Liver (tissue), 9 donors: ENCODE measurements around the gene TMEM9B. TPM values are rescaled to one million over a fixed set of nuclear protein-coding genes. Genes with fewer than 3 reads are reported as not detected.

Experiments used
- DNase-seq: peaks from one replicate; pipeline ENCODE4 v3.0.0-alpha.2; 2017; ENCODE audit warnings: low spot score
- H3K27ac ChIP-seq, 2 donors: one replicate each; pipeline ENCODE4 v1.7.0; 2013; ENCODE audit warnings: inconsistent platforms in 2 of 2, low read length in 2 of 2, control low read depth in 1 of 2, low read depth in 1 of 2, mild to moderate bottlenecking in 1 of 2
- H3K27me3 ChIP-seq, 4 donors: one replicate each; pipeline versions ENCODE4 v1.6.1 to v1.7.0; 2013; ENCODE audit warnings: low read length in 3 of 4, inconsistent platforms in 1 of 4, mild to moderate bottlenecking in 1 of 4, moderate library complexity in 1 of 4; ENCODE audit not compliant: control insufficient read depth in 4 of 4, insufficient read depth in 4 of 4
- H3K36me3 ChIP-seq, 4 donors: one replicate each; pipeline versions ENCODE4 v1.6.1 to v1.7.0; 2013; ENCODE audit warnings: low read length in 3 of 4, mild to moderate bottlenecking in 3 of 4, low read depth in 1 of 4, moderate library complexity in 1 of 4; ENCODE audit not compliant: control insufficient read depth in 4 of 4, insufficient read depth in 3 of 4
- H3K4me1 ChIP-seq, 4 donors: one replicate each; pipeline versions ENCODE4 v1.6.1 to v1.7.0; 2013; ENCODE audit warnings: low read length in 3 of 4, mild to moderate bottlenecking in 3 of 4, moderate library complexity in 1 of 4; ENCODE audit not compliant: control insufficient read depth in 4 of 4, insufficient read depth in 4 of 4
- H3K4me3 ChIP-seq, 3 donors: one replicate each; pipeline versions ENCODE4 v1.6.1 to v1.7.0; 2013; ENCODE audit warnings: low read length in 3 of 3, control low read depth in 1 of 3, low read depth in 1 of 3, mild to moderate bottlenecking in 1 of 3
- H3K9ac ChIP-seq, 2 donors: one replicate each; pipeline ENCODE4 v1.7.0; 2013; ENCODE audit warnings: low read length in 2 of 2, mild to moderate bottlenecking in 2 of 2, moderate library complexity in 2 of 2, control low read depth in 1 of 2, low read depth in 1 of 2
- H3K9me3 ChIP-seq, 4 donors: one replicate each; pipeline versions ENCODE4 v1.6.1 to v1.7.0; 2013; ENCODE audit warnings: low read length in 3 of 4; ENCODE audit not compliant: control insufficient read depth in 4 of 4
- FOXA1 ChIP-seq: IDR thresholded peaks from 2 replicates; pipeline ENCODE4 v1.6.1; 2016; ENCODE audit warnings: antibody characterized with exemption
- GABPA ChIP-seq, 2 donors: IDR thresholded peaks in 1 of 2; conservative IDR thresholded peaks in 1 of 2; 2 replicates each; pipeline ENCODE4 v1.6.1; 2016; ENCODE audit warnings: antibody characterized with exemption in 2 of 2, mild to moderate bottlenecking in 1 of 2, moderate library complexity in 1 of 2
- HNF4A ChIP-seq, 2 donors: conservative IDR thresholded peaks; 2 replicates each; pipeline ENCODE4 v1.6.1; 2016; ENCODE audit warnings: antibody characterized with exemption in 2 of 2, mild to moderate bottlenecking in 2 of 2
- HNF4G ChIP-seq: IDR thresholded peaks from 2 replicates; pipeline ENCODE4 v1.6.1; 2016; ENCODE audit warnings: antibody characterized with exemption
- JUND ChIP-seq, 2 donors: IDR thresholded peaks; 2 replicates each; pipeline ENCODE4 v1.6.1; 2016; ENCODE audit warnings: antibody characterized with exemption in 2 of 2
- NR2F2 ChIP-seq: IDR thresholded peaks from 2 replicates; pipeline ENCODE4 v1.6.1; 2016; ENCODE audit warnings: antibody characterized with exemption
- RAD21 ChIP-seq, 2 donors: IDR thresholded peaks; 2 replicates each; pipeline ENCODE4 v1.6.1; 2016; ENCODE audit warnings: antibody characterized with exemption in 2 of 2, mild to moderate bottlenecking in 2 of 2
- RXRA ChIP-seq, 2 donors: IDR thresholded peaks; 2 replicates each; pipeline ENCODE4 v1.6.1; 2017 to 2018; ENCODE audit warnings: antibody characterized with exemption in 2 of 2, mild to moderate bottlenecking in 1 of 2
- SP1 ChIP-seq: IDR thresholded peaks from 2 replicates; pipeline ENCODE4 v1.6.1; 2018; ENCODE audit warnings: antibody characterized with exemption, mild to moderate bottlenecking
- TAF1 ChIP-seq: conservative IDR thresholded peaks from 2 replicates; pipeline ENCODE4 v1.6.1; 2016; ENCODE audit warnings: antibody characterized with exemption, mild to moderate bottlenecking
- ZBTB33 ChIP-seq: IDR thresholded peaks from 2 replicates; pipeline ENCODE4 v1.6.1; 2016; ENCODE audit warnings: antibody characterized with exemption
- WGBS: extraction: QIAGEN DNeasy Blood & Tissue Kit; methylation state at CpG from one replicate; pipeline ENCODE4 v1.1.7; 2013; 5-methylcytosine and 5-hydroxymethylcytosine counted together
- polyA plus RNA-seq, 2 donors: library from polyadenylated mRNA; stranded (reverse) in 1 of 2; unstranded in 1 of 2; fragments of 200-250 nt in 1 of 2; fragments of >200 nt in 1 of 2; fragmentation: Nextera tagmentation in 1 of 2; extraction: Ambion mirVana in 1 of 2; gene quantifications; one replicate each; pipeline versions ENCODE4 v1.2.1 to v1.2.3, GENCODE V29; 2013 to 2015
- total RNA-seq, 2 donors: library from RNA; depleted of rRNA; stranded (reverse); fragments of >200 nt; gene quantifications; one replicate each; pipeline ENCODE4 v1.2.3, GENCODE V29; 2014
- TF ChIP-seq, protein P1 (sequence below): IDR thresholded peaks from 2 replicates; pipeline ENCODE4 v1.6.1; 2016; ENCODE audit warnings: antibody characterized with exemption
- TF ChIP-seq, protein P2 (sequence below): IDR thresholded peaks from 2 replicates; pipeline ENCODE4 v1.6.1; 2016; ENCODE audit warnings: antibody characterized with exemption, mild to moderate bottlenecking
- TF ChIP-seq, protein P3 (sequence below): IDR thresholded peaks from 2 replicates; pipeline ENCODE4 v1.6.1; 2016; ENCODE audit warnings: antibody characterized with exemption
- donor health status: healthy.
- donor health status: healthy.
- donor health status: healthy.
- donor health status: healthy.
- donor health status: healthy.

TMEM9B gene
- total and polyA plus RNA-seq, 4 donors = 17.0 to 23.9 (median 19.5) TPM

- Histone ChIP-seq H3K27ac (no peak overlapping the region), H3K9me3 (no peaks in the 10 kb centered on the region), H3K9ac (no peak overlapping the region), H3K36me3 (no peaks in the 10 kb centered on the region), H3K4me1 (no peaks in the 10 kb centered on the region), H3K27me3 (no peaks in the 10 kb centered on the region), H3K4me3 (no peak overlapping the region)
- 95% methylated on average over 6 of the region's 6 CpGs for WGBS
- no peak for DNase-seq
- TF ChIP-seq RXRA (IDR thresholded peaks at IDR 0.05) (no peak), HNF4A (conservative IDR thresholded peaks at IDR 0.05) (no peak)
- TF ChIP-seq, protein P1, sequence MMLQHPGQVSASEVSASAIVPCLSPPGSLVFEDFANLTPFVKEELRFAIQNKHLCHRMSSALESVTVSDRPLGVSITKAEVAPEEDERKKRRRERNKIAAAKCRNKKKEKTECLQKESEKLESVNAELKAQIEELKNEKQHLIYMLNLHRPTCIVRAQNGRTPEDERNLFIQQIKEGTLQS = no peak
- TF ChIP-seq, protein P2, sequence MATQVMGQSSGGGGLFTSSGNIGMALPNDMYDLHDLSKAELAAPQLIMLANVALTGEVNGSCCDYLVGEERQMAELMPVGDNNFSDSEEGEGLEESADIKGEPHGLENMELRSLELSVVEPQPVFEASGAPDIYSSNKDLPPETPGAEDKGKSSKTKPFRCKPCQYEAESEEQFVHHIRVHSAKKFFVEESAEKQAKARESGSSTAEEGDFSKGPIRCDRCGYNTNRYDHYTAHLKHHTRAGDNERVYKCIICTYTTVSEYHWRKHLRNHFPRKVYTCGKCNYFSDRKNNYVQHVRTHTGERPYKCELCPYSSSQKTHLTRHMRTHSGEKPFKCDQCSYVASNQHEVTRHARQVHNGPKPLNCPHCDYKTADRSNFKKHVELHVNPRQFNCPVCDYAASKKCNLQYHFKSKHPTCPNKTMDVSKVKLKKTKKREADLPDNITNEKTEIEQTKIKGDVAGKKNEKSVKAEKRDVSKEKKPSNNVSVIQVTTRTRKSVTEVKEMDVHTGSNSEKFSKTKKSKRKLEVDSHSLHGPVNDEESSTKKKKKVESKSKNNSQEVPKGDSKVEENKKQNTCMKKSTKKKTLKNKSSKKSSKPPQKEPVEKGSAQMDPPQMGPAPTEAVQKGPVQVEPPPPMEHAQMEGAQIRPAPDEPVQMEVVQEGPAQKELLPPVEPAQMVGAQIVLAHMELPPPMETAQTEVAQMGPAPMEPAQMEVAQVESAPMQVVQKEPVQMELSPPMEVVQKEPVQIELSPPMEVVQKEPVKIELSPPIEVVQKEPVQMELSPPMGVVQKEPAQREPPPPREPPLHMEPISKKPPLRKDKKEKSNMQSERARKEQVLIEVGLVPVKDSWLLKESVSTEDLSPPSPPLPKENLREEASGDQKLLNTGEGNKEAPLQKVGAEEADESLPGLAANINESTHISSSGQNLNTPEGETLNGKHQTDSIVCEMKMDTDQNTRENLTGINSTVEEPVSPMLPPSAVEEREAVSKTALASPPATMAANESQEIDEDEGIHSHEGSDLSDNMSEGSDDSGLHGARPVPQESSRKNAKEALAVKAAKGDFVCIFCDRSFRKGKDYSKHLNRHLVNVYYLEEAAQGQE = no peak
These were observed 30.3 kb downstream of the TMEM9B start for GRCh38 chr11:8933931-8934330.

- Histone ChIP-seq H3K36me3 (no peaks in the 10 kb centered on the region), H3K27ac (no peak within 1 kb of the TSS), H3K4me1 (no peaks in the 10 kb centered on the region), H3K9me3 (no peaks in the 10 kb centered on the region), H3K4me3 (no peak within 1 kb of the TSS), H3K27me3 (no peaks in the 10 kb centered on the region), H3K9ac (no peak within 1 kb of the TSS)
- WGBS = 83% methylated on average over 12 of the region's 12 CpGs
- DNase-seq = no peak
- TF ChIP-seq GABPA (IDR thresholded peaks at IDR 0.05 in 1 of 2, conservative IDR thresholded peaks at IDR 0.05 in 1 of 2) (no peak), RAD21 (IDR thresholded peaks at IDR 0.05) (no peak), JUND (IDR thresholded peaks at IDR 0.05) (no peak), FOXA1 (no peak)
- TF ChIP-seq, protein P3, sequence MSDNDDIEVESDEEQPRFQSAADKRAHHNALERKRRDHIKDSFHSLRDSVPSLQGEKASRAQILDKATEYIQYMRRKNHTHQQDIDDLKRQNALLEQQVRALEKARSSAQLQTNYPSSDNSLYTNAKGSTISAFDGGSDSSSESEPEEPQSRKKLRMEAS = no peak
These were observed 31.6 kb downstream of the TMEM9B start, which contains the start of gene C11orf16 for GRCh38 chr11:8932564-8933180. Gene C11orf16, minus strand, starts transcription at chr11:8932947. Its CDS starts 639 bp downstream, at chr11:8932308.

DNA sequence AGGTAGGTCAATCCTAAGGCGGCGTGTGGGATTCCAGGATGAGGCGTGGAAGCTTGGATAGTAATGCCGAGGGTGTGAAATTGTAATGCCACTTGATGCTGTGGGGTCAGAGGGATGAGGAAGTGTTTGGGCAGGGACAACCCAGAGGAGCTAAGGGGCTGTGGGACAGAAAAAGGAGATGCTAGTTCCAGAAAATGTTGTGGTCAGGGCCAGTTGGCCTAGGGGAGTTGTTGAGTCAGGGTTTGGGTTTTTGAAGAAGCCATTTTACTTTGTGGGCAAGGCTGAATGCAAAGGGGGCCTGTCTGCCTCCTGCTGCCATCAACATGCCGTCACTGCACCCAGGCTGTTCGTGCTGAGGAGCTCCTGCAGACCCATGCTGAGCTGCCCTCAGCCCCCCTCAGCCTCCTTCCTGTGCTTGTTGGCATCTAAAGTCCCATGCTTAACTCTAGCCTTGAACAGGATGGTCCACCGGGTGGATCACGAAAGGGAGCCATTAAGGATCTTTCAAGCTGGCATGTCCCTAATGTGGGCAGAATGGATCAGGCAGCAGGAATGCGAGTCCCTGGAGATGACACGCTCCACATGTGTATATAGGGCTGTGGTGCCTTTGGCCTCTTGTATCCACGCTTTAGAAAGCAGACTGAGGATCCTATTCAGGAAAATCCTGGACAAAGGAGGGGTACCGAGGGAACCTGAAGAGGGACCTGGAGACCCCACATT, 33.6 kb downstream of the TMEM9B start:
- H3K27ac ChIP-seq = no peak overlapping the region
- H3K27me3 ChIP-seq = no peaks in the 10 kb centered on the region
- DNase-seq = no peak
- no peak for TF ChIP-seq SP1
- no peak for TF ChIP-seq FOXA1
- TF ChIP-seq TAF1 = no peak
- TF ChIP-seq JUND (IDR thresholded peaks at IDR 0.05) = no peak
- no peak for TF ChIP-seq HNF4A (conservative IDR thresholded peaks at IDR 0.05)
- TF ChIP-seq, protein P1 = no peak
- no peak for TF ChIP-seq HNF4G
- no peak for TF ChIP-seq NR2F2
- no peak for TF ChIP-seq ZBTB33
- TF ChIP-seq, protein P2 = no peak
- TF ChIP-seq RXRA (IDR thresholded peaks at IDR 0.05) = no peak

More for the DNA sequence above, 33.6 kb downstream of the TMEM9B start:
- H3K4me1 ChIP-seq = no peaks in the 10 kb centered on the region
- H3K36me3 ChIP-seq = no peaks in the 10 kb centered on the region
- no peak overlapping the region for H3K4me3 ChIP-seq
- H3K9ac ChIP-seq = no peak overlapping the region
- no peaks in the 10 kb centered on the region for H3K9me3 ChIP-seq
- 96% methylated on average over 12 of the region's 12 CpGs for WGBS
